Measurements from ENCODE around the gene CDH15.

Gene CDH15

DNA sequence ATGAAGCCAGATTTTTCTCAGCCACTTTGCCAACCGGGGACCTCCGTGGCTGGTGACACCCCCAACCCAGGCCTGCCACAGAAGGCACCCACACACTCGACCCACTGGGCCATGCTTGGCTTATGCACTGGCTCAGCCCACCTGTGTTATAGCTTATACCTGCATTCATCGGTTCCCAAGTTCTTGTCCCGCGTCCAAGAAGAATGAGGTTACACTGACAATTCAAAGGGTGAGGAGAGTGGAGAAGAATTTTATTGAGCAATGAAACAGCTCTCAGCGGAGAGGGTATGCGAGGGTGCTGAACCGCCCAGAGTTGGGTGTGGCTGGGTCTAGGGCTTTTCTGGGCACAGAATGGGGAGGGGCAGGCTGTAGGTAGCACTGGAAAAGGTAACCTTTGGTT lies 22.2 kb upstream of the CDH15 start:
- TF ChIP-seq YY1 (IDR thresholded peaks at IDR 0.05; ENCODE audit: low read depth), result no peak
- no peak for TF ChIP-seq EP300 (IDR thresholded peaks at IDR 0.05; ENCODE audit: borderline replicate concordance)
- no peak for TF ChIP-seq EGR1 (IDR thresholded peaks at IDR 0.05)
- no peak for TF ChIP-seq TAF1 (IDR thresholded peaks at IDR 0.05; ENCODE audit: low read depth)
- no peak for TF ChIP-seq FOXM1 (IDR thresholded peaks at IDR 0.05; ENCODE audit: borderline replicate concordance, low read depth)
- no peak for TF ChIP-seq MAX (IDR thresholded peaks at IDR 0.05)
- TF ChIP-seq ZBTB7A (IDR thresholded peaks at IDR 0.05; ENCODE audit: low read depth), result no peak
- TF ChIP-seq, protein P1, sequence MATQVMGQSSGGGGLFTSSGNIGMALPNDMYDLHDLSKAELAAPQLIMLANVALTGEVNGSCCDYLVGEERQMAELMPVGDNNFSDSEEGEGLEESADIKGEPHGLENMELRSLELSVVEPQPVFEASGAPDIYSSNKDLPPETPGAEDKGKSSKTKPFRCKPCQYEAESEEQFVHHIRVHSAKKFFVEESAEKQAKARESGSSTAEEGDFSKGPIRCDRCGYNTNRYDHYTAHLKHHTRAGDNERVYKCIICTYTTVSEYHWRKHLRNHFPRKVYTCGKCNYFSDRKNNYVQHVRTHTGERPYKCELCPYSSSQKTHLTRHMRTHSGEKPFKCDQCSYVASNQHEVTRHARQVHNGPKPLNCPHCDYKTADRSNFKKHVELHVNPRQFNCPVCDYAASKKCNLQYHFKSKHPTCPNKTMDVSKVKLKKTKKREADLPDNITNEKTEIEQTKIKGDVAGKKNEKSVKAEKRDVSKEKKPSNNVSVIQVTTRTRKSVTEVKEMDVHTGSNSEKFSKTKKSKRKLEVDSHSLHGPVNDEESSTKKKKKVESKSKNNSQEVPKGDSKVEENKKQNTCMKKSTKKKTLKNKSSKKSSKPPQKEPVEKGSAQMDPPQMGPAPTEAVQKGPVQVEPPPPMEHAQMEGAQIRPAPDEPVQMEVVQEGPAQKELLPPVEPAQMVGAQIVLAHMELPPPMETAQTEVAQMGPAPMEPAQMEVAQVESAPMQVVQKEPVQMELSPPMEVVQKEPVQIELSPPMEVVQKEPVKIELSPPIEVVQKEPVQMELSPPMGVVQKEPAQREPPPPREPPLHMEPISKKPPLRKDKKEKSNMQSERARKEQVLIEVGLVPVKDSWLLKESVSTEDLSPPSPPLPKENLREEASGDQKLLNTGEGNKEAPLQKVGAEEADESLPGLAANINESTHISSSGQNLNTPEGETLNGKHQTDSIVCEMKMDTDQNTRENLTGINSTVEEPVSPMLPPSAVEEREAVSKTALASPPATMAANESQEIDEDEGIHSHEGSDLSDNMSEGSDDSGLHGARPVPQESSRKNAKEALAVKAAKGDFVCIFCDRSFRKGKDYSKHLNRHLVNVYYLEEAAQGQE (IDR thresholded peaks at IDR 0.05; ENCODE audit: low read depth), result no peak
- no peak for TF ChIP-seq RAD21 (IDR thresholded peaks at IDR 0.05; ENCODE audit: low read depth)
- no peak for TF ChIP-seq CEBPB (IDR thresholded peaks at IDR 0.05)

DNA sequence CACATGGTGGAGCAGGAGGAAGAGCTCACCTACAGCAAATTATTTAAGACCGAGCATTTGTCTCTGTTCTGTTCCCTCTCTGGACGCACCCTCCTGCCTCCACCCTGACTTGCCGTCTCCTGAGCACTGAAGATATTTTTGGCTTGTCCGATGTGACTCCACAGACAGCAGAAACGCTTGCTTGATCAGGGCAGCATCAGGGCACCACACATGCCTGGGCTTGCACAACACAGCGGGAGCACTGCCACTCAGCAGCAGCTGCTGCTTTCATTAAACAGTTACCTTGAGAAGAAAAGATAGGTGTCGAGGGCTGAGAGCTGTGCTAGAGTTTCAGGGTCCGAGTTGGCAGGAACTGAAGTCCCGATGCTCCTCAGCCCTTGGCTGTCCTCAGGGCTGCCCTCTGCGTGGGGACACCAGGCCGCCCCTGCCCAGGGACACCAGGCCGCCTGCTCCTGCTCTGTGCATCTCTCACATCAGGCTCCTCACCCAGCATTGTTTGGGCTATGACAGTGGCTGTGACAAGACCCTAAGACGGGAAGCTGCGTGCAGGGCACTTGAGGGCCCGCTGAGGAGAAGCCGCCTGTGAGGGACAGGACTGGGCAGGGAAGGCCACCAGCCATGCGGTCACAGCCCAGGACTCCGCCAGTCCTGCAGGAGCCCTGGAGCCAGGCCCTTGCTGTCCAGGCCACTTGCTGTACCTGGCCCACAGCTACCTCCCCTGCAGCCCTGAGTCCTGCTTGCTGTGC lies 21.3 kb upstream of the CDH15 start:
- TF ChIP-seq CREB1 (IDR thresholded peaks at IDR 0.05; ENCODE audit: low read depth), result no peak
- no peak for TF ChIP-seq CEBPB (IDR thresholded peaks at IDR 0.05)
- no peak for TF ChIP-seq MAX (IDR thresholded peaks at IDR 0.05)
- TF ChIP-seq EP300 (IDR thresholded peaks at IDR 0.05; ENCODE audit: borderline replicate concordance), result no peak
- TF ChIP-seq TAF1 (IDR thresholded peaks at IDR 0.05; ENCODE audit: low read depth), result no peak
- no peak for TF ChIP-seq RAD21 (IDR thresholded peaks at IDR 0.05; ENCODE audit: low read depth)
- no peak for TF ChIP-seq NFIC (IDR thresholded peaks at IDR 0.05)

- TF ChIP-seq FOXM1 (IDR thresholded peaks at IDR 0.05; ENCODE audit: borderline replicate concordance, low read depth) (no peak), YY1 (IDR thresholded peaks at IDR 0.05; ENCODE audit: low read depth) (no peak), TEAD4 (IDR thresholded peaks at IDR 0.05) (no peak), ZBTB7A (IDR thresholded peaks at IDR 0.05; ENCODE audit: low read depth) (no peak), NFIC (IDR thresholded peaks at IDR 0.05) (no peak), USF1 (IDR thresholded peaks at IDR 0.05) (no peak), CREB1 (IDR thresholded peaks at IDR 0.05; ENCODE audit: low read depth) (no peak), MAX (IDR thresholded peaks at IDR 0.05) (no peak), EGR1 (IDR thresholded peaks at IDR 0.05) (no peak), TAF1 (IDR thresholded peaks at IDR 0.05; ENCODE audit: low read depth) (no peak), TCF12 (IDR thresholded peaks at IDR 0.05; ENCODE audit: low read depth) (no peak), RAD21 (IDR thresholded peaks at IDR 0.05; ENCODE audit: low read depth) (no peak), CEBPB (IDR thresholded peaks at IDR 0.05) (no peak), EP300 (IDR thresholded peaks at IDR 0.05; ENCODE audit: borderline replicate concordance) (no peak)
- TF ChIP-seq, protein P1 (IDR thresholded peaks at IDR 0.05; ENCODE audit: low read depth), result no peak
Observed at GRCh38 chr16:89150981-89151380, 20.6 kb upstream of the CDH15 start.

DNA sequence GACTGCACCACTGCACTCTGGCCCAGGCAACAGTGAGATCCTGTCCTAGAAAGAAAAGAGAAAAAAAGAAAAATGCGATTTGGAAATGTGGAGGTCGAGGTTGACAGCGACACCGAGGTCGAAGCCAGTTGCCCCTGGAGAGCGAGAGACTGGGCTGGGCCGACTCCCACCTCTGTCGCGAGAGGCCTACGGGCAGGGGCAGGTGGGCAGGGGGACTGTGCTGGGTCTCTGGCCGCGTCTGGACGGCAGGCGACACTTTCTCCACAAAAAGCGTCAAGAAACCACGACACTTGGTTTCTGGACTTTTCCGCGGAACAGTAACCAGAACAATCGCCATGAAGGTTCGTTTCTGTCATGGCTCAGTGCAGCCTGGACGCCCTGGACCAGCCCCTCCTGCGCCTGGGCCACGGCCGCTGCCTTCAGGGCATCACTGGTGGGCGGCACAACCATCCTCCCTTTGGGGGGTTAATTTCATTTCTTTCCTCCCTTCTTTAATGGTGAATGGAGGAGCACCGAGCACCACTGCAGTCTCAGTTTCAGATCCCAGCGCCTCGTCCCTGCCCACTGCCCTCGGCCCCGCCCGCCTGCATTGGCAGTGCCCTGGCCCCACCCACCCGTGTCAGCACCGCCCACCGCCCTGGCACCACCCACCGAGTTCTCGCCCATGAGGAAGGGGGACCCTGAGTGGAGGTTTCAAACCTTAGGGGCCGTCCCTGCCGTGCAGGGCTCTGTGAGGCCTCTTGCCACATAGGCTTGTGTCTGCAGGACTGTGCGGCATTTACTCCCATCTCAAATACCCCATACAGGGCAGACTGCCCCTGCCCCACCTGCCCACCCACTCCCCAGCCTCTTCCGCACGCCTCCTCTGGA lies 18.5 kb upstream of the CDH15 start:
- no peak for TF ChIP-seq MAX (IDR thresholded peaks at IDR 0.05)
- no peak for TF ChIP-seq TEAD4 (IDR thresholded peaks at IDR 0.05)
- no peak for TF ChIP-seq FOXM1 (IDR thresholded peaks at IDR 0.05; ENCODE audit: borderline replicate concordance, low read depth)
- no peak for TF ChIP-seq ZBTB7A (IDR thresholded peaks at IDR 0.05; ENCODE audit: low read depth)
- no peak for TF ChIP-seq TAF1 (IDR thresholded peaks at IDR 0.05; ENCODE audit: low read depth)
- no peak for TF ChIP-seq CREB1 (IDR thresholded peaks at IDR 0.05; ENCODE audit: low read depth)
- TF ChIP-seq USF1 (IDR thresholded peaks at IDR 0.05), result no peak
- no peak for TF ChIP-seq NFIC (IDR thresholded peaks at IDR 0.05)
- TF ChIP-seq, protein P1 (IDR thresholded peaks at IDR 0.05; ENCODE audit: low read depth), result no peak
- TF ChIP-seq TCF12 (IDR thresholded peaks at IDR 0.05; ENCODE audit: low read depth), result no peak
- TF ChIP-seq EP300 (IDR thresholded peaks at IDR 0.05; ENCODE audit: borderline replicate concordance), result no peak
- TF ChIP-seq EGR1 (IDR thresholded peaks at IDR 0.05), result no peak
